OCI-LY7 (cell line): Measurements from ENCODE around the gene KANSL1.

Experiments used
- EZH2phosphoT487 ChIP-seq: fragments of 200-600 bp; sonication (generic); IDR thresholded peaks from 2 replicates; pipeline ENCODE4 v1.6.1; 2018; ENCODE audit warnings: low read depth, borderline replicate concordance, mild to moderate bottlenecking, mixed run types, antibody characterized with exemption, low read length, moderate library complexity, mixed read lengths
- TF ChIP-seq, protein P1 (sequence below): fragments of 200-600 bp; sonication (generic); conservative IDR thresholded peaks from 2 replicates; pipeline ENCODE4 v1.5.1; 2014; ENCODE audit warnings: mild to moderate bottlenecking, antibody characterized with exemption, low read length, moderate library complexity, mixed read lengths

DNA sequence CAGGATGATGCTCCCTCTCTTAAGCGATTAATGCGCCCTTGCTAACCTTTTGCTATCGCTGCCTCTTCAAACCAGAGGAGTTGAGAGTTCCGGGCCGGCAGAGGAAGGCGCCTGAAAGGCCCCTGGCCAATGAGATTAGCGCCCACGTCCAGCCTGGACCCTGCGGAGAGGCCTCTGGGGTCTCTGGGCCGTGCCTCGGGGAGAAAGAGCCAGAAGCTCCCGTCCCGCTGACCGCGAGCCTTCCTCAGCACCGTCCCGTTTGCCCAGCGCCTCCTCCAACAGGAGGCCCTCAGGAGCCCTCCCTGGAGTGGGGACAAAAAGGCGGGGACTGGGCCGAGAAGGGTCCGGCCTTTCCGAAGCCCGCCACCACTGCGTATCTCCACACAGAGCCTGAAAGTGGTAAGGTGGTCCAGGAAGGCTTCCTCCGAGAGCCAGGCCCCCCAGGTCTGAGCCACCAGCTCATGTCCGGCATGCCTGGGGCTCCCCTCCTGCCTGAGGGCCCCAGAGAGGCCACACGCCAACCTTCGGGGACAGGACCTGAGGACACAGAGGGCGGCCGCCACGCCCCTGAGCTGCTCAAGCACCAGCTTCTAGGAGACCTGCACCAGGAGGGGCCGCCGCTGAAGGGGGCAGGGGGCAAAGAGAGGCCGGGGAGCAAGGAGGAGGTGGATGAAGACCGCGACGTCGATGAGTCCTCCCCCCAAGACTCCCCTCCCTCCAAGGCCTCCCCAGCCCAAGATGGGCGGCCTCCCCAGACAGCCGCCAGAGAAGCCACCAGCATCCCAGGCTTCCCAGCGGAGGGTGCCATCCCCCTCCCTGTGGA lies 210.2 kb downstream of the KANSL1 start:
- TF ChIP-seq, protein P1, sequence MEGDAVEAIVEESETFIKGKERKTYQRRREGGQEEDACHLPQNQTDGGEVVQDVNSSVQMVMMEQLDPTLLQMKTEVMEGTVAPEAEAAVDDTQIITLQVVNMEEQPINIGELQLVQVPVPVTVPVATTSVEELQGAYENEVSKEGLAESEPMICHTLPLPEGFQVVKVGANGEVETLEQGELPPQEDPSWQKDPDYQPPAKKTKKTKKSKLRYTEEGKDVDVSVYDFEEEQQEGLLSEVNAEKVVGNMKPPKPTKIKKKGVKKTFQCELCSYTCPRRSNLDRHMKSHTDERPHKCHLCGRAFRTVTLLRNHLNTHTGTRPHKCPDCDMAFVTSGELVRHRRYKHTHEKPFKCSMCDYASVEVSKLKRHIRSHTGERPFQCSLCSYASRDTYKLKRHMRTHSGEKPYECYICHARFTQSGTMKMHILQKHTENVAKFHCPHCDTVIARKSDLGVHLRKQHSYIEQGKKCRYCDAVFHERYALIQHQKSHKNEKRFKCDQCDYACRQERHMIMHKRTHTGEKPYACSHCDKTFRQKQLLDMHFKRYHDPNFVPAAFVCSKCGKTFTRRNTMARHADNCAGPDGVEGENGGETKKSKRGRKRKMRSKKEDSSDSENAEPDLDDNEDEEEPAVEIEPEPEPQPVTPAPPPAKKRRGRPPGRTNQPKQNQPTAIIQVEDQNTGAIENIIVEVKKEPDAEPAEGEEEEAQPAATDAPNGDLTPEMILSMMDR = no peak
- no peak for TF ChIP-seq EZH2phosphoT487
